GM15510 (cell line): ENCODE measurements around the gene CAVIN4.

Source experiments
- POLR2A ChIP-seq: IDR thresholded peaks from 3 replicates; pipeline ENCODE4 v1.6.1; 2011; ENCODE audit warnings: borderline replicate concordance; ENCODE audit not compliant: insufficient read length; ENCODE audit errors: extremely low read depth

The CAVIN4 gene

DNA sequence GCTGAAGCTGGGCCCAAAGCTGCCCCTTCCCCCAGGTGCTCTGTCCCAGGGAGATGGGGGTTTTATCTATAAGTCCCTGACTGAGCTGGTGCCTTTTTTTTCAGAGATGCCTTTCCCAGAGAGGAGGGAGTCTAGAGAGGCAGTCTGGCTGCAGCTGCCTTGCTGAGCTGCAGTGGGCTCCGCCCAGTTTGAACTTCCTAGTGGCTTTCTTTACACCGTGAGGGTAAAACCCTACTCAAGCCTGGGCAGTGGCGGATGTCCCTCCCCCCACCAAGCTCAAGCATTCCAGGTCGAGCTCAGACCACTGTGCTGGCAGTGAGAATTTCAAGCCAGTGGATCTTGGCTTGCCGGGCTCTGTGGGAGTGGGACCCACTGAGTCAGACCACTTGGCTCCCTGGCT is 41.3 kb downstream of the CAVIN4 start:
- TF ChIP-seq POLR2A = no peak

DNA sequence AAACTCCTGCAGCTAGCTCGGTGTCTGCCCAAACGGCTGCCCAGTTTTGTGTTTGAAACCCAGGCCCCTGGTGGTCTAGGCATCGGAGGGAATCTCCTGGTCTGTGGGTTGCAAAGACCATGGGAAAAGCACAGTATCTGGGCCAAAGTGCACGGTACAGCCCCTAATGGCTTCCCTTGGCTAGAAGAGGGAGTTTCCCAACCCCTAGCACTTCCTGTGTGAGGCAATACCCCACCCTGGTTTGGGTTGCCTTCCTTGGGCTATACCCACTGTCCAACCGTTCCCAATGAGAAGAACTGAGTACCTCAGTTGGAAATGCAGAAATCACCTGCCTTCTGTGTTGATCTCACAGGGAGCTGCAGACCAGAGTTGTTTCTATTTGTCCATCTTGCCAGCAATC is 41.8 kb downstream of the CAVIN4 start:
- TF ChIP-seq POLR2A = no peak

DNA sequence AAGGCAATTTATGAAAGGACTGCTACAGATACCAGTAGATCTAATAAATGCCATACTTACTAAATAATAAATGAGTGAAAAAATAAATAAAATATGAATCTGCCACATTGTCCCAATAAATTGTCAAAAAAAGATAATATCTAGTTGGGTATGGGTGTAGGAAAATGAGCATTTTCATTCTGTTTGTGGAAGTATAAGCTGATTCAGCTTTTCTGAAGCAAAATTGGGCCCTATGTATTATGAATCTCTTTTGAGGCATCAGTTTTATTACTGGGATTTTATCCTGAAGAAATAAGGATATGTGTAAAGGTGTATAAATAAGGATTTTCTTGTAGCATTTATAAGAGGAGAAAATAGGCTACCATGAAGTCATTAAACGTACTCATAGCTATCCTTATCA is 46.1 kb downstream of the CAVIN4 start:
- TF ChIP-seq POLR2A = no peak

- TF ChIP-seq POLR2A = no peak
Measured at GRCh38 chr9:100626949-100627348, 49.1 kb downstream of the CAVIN4 start.

DNA sequence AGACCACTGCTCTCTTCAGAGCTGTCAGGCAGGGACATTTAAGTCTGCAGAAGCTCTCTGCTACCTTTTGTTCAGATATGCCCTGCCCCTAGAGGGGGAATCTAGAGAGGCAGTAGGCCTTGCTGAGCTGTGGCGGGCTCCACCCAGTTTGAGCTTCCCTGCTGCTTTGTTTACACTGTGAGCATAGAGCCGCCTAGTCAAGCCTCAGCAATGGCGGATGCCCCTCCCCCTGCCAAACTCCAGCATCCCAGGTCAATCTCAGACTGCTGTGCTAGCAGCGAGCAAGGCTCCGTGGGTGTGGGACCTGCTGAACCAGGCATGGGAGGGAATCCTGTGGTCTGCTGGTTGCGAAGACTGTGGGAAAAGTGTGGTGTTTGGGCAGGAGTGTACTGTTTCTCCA is 59.9 kb downstream of the CAVIN4 start:
- no peak for TF ChIP-seq POLR2A
